Stimulated activated CD8-positive, alpha-beta memory T cell treated with anti-CD3 and anti-CD28 coated beads, Interleukin-15, amount 100 ng/mL, for 48 hours (primary cell): Measurements from ENCODE around the gene PITRM1.

Experiments
- DNase-seq, 2 donors: peaks; one replicate each; pipeline ENCODE4 v3.0.0-alpha.2; 2020; ENCODE audit warnings: low read depth in 2 of 2

PITRM1 gene

DNA sequence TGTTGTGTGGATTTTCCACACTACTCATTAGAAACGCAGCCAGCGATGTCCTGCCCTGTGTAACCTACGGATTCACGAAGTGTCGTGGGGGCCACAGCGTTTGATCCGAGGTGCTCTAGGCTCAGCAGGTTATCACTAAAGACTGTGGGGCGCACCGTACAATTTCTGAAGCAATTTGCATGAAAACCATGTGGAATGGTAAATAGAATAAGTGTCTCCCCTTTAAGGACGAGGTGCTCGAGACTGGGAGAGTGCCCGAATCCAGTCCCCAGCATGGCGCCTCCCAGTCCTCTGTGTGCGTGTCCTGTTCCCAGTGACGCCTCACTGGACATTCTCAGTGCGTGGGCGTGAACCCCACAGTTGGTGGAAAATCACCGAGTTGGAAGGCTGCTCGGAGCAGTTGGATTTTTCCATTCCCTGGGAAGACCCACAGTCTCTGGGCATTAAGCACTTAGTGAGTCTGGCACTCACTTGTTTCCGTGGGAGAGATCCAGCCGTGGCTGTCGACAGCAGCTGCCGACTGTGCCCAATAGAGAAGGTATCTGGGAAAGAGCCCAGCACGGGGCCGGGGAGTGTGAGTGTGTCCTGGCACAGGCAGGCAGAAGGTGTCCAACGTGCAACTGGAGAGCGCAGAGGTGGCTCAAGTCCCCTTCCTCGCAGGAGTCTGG, 68.2 kb downstream of the PITRM1 start:
- DNase-seq, result no peak

DNA sequence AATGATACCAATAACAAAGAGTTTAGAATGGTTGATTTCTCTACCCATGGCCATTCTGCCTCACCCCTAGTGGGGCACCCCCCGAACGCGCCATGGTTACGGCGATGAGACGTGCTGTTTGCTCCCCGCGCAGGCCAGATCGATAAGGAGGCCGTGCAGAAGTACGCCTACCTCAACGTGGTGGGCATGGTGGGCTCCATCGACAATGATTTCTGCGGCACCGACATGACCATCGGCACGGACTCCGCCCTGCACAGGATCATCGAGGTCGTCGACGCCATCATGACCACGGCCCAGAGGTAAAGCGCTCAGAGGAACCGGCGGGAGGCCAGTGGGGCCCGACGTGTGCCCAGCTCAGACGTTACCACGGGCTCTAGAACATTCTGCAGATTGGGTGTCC, 68.9 kb downstream of the PITRM1 start:
- DNase-seq, result no peak

GRCh38 chr10:3102720-3103427, 69.7 kb downstream of the PITRM1 start:
- no peak for DNase-seq

DNA sequence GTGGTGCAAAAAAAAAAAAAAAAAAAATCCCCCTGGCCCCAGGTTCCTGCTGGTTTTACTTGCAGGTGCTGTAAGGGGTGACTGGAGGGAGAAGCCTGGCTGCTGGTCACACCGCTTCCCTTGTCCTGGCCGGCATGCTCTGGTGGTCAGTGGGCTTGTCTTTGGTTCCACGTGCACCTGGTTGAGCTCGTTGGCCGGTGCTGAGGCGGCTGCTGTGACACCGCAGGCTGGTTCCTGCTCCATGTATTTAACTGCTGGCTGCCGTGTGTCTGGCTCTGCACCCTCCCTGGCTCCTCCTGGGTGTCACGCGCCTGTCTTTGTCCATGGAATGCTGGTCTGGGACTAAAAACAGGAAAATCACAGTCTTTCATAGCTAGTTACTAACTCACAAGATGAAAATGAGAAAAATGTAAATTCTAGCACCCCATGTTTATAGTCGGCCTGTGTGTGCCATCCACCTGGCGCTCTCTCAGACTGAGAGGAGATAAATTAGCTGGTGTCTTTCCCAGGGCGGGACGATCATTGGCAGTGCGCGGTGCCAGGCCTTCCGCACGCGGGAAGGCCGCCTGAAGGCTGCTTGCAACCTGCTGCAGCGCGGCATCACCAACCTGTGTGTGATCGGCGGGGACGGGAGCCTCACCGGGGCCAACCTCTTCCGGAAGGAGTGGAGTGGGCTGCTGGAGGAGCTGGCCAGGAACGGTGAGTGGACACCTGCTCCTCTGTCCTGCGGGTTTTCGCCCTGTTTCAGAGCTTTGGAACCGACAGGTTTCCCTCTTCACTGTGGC, 71.5 kb downstream of the PITRM1 start:
- no peak for DNase-seq

DNA sequence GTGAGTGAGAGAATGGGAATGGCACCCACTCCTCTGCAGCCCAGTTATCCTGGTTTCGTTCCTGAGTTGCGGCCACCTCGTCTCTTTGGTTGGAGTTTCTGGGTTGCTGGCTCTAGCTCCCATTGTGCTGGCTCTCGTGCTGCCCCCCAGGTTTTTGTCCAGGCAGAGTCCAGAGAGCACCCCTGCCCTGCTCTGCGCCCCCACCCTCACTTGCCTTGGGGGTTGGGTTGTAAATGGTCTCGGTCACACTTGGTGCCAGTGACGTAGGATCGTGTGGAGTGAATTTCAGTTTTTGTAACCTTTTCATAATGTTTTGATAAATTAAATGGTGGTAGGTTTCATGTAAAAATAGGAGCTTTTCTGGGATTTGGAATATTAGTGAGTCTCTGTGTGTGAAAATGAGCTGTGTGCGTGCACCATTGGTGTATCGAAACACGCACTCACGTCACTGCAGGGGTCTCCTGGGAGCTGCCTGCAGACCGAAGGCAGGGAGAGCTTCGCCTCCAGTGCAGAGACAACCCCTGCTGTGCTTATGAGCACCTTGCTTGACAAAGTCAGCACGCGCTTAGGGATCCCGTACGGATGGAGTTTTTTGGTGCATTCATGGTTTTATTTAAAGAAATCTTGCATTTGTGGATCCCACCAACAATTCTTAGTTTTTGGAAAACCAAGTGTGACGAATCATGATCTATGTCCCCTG, 72.3 kb downstream of the PITRM1 start:
- DNase-seq, result no peak

- DNase-seq, result no peak
Measured at GRCh38 chr10:3099291-3100092, 73.1 kb downstream of the PITRM1 start.

- no peak for DNase-seq
Measured at GRCh38 chr10:3098689-3099088, 73.9 kb downstream of the PITRM1 start.

DNA sequence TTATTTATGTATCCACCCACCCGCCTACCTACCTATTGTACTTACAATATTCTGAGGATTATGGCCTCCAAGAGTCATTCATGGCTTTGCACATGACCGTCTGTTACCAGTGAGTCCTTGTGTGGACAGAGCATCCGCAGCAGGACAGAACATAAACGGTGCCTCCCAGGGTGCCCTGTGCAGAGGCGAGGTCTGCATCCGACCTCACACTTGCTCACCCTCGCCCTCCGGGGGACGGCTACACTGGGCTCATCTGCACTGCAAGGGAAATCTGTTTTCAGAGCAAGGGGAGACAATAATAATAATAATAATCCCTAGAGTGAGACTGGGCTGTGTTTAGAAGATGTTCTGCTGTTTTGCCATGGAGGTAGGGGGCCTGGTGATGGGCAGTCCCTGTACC, 75.4 kb downstream of the PITRM1 start:
- DNase-seq, result no peak

- DNase-seq, result no peak
Measured at GRCh38 chr10:3096149-3096548, 76.4 kb downstream of the PITRM1 start.

- peak; percentile 43 to 45 for DNase-seq
Measured at GRCh38 chr10:3095373-3096139, 77.0 kb downstream of the PITRM1 start.

DNA sequence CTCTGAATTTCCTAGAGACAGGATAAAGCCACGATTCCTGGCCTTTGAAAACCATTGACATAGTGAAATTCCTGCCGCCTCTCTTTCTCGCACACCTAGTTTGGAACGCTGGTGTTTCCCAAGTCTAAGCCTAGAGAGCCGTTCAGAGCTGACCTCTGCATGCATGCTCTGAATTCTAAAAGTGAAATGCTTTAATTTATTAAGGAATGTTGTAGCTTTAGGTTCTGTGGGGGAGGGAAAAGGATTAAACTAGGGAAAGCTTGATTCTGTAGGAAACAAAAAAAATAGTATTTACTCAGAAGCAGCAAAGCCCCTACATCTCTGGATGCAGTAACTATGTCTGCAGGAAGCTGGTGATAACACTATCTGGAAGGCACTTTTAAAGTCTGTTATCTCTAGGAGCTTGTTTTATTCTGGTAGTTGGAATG, 78.0 kb downstream of the PITRM1 start:
- no peak for DNase-seq

GRCh38 chr10:3093996-3094395, 78.6 kb downstream of the PITRM1 start:
- no peak for DNase-seq

- DNase-seq, result no peak
Measured at GRCh38 chr10:3091921-3092320, 80.7 kb downstream of the PITRM1 start.

- DNase-seq, result peak in 1 of 2 donors; percentile 53
Measured at GRCh38 chr10:3090914-3091787, 81.4 kb downstream of the PITRM1 start.

- DNase-seq, result no peak
Measured at GRCh38 chr10:3090388-3090787, 82.2 kb downstream of the PITRM1 start.
